Breast epithelium (tissue), 3 donors: ENCODE results near the gene IL11.

Experiments
- POLR2A ChIP-seq: fragments of 450-650 bp; IDR thresholded peaks from one replicate; pipeline ENCODE4 v1.6.1; 2016; ENCODE audit warnings: antibody characterized with exemption, mild to moderate bottlenecking, moderate library complexity
- POLR2AphosphoS5 ChIP-seq, 3 donors: sonication (generic); formaldehyde crosslinking; IDR thresholded peaks; one replicate each; pipeline ENCODE4 v1.6.1; 2017; ENCODE audit warnings: antibody characterized with exemption in 3 of 3
- TF ChIP-seq, protein P1 (sequence below), 3 donors: fragments of 450-650 bp; IDR thresholded peaks; one replicate each; pipeline ENCODE4 v1.5.1; 2016 to 2017; ENCODE audit warnings: antibody characterized with exemption in 3 of 3, mild to moderate bottlenecking in 3 of 3, moderate library complexity in 3 of 3

DNA sequence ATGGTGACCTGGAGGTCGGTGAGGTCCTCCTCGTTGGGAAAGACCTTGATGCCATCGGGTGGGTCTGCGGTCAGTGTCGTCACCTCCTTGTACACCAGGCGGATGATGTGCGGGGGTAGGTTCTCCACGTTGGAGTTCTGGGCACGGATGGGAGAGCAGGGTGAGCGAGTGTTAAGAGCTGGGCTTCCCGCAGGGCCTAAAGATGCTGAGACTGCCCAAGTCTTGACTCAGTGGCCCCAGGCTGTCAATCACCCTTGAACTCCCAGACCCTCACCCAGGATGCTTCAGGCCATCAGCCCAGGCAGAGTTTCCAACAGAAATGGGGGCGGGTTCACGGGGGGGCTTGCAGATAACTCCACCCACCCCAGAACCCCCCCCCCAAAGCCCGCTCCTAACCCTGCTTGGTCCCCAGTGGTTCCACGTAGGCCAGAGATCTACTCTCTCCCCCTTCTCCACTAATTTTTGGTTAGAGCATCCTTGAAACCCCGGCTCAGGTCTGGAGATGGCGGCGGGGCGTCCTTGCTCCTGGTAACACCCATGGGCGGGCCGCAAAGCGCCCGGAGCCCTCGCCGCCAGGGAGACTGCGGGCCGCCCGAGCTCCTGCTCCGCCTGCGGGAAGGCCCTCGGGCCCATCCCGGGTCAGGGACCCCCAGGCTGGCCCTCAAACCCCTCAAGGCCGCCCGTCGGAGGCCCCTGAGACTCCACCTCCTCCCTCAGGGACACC lies 36.7 kb upstream of the IL11 start:
- TF ChIP-seq, protein P1, sequence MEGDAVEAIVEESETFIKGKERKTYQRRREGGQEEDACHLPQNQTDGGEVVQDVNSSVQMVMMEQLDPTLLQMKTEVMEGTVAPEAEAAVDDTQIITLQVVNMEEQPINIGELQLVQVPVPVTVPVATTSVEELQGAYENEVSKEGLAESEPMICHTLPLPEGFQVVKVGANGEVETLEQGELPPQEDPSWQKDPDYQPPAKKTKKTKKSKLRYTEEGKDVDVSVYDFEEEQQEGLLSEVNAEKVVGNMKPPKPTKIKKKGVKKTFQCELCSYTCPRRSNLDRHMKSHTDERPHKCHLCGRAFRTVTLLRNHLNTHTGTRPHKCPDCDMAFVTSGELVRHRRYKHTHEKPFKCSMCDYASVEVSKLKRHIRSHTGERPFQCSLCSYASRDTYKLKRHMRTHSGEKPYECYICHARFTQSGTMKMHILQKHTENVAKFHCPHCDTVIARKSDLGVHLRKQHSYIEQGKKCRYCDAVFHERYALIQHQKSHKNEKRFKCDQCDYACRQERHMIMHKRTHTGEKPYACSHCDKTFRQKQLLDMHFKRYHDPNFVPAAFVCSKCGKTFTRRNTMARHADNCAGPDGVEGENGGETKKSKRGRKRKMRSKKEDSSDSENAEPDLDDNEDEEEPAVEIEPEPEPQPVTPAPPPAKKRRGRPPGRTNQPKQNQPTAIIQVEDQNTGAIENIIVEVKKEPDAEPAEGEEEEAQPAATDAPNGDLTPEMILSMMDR (IDR thresholded peaks at IDR 0.05) = no peak
- TF ChIP-seq POLR2A = no peak
- TF ChIP-seq POLR2AphosphoS5 (IDR thresholded peaks at IDR 0.05) = no peak
